Measurements from ENCODE around the gene NAA30. TPM values are rescaled to one million over a fixed set of nuclear protein-coding genes. Genes with fewer than 3 reads are reported as not detected.

NAA30 gene
- total and polyA plus RNA-seq, 2 of the 8 experiments (the other 6 are each of a cell fraction or from before 2014, with no cell fraction given) = 4.2 to 21.9 TPM

DNA sequence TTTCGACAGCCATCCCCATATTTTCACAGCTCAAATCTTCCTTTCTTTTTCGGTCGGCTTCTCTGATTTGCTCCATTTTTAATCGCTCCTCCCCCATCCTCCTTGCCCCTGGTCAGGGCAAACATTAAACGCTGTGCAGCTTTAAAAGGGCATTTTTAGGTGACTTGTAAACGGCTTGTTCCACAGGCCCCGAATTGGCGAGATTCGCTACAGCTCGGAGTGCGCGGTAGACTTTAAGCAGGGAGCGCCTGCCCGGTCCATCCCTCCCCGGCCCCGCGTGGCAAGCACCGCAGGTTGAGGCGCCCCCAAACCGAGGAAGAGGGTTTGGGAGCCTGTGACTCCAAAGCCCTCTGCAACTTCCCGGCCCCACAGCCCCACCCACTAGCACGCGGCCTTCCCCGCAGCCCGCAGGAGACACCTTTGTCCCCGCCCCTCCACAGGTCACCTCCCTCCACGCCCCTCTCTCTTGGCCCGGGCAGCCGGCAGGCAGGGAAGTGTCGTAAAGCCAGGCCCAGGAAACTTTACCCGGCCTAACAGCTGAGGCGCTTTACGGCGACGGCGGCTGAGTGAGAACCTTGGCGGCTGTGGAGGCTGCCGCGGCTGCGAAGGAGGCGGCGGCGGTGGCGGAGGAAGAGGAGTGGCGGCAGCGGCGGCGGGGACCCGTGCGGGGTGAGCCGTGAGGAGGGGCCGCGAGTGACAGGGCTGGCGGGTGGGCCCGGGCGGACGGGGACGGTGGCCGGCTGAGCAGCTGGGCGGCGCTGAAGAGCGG lies at the start of gene NAA30 (continued):
- TF ChIP-seq GABPA (IDR thresholded peaks at IDR 0.05; ENCODE audit: borderline replicate concordance, insufficient read depth, low read length) (no peak), FOSL1 (IDR thresholded peaks at IDR 0.05; ENCODE audit: insufficient read depth, low read depth, low read length) (no peak), SUZ12 (IDR thresholded peaks at IDR 0.05; ENCODE audit: low read length) (no peak), TAF1 (IDR thresholded peaks at IDR 0.05; ENCODE audit: low read depth, low read length) (peak; percentile 74; the same call in 1 of the 2 replicates), SRF (IDR thresholded peaks at IDR 0.05; ENCODE audit: low read depth, low read length) (no peak), ASH2L (IDR thresholded peaks at IDR 0.05; ENCODE audit: low read length) (peak; percentile 50), JUN (IDR thresholded peaks at IDR 0.05; ENCODE audit: low read depth, low read length) (no peak), SIRT6 (IDR thresholded peaks at IDR 0.05; ENCODE audit: low read length) (no peak), RFX5 (IDR thresholded peaks at IDR 0.05; ENCODE audit: borderline replicate concordance, low read depth, low read length) (no peak), CHD1 (IDR thresholded peaks at IDR 0.05; ENCODE audit: low read depth, low read length) (no peak), EGR1 (IDR thresholded peaks at IDR 0.05; ENCODE audit: borderline replicate concordance, low read depth, low read length) (no peak), RXRA (IDR thresholded peaks at IDR 0.05; ENCODE audit: insufficient read depth, low read depth, low read length) (no peak), EP300 (IDR thresholded peaks at IDR 0.05; ENCODE audit: borderline replicate concordance in 1 of 2, low read depth in 2 of 2, low read length in 2 of 2) (no peak), CREB1 (IDR thresholded peaks at IDR 0.05) (no peak; the same call in 1 of the 2 replicates), TEAD4 (IDR thresholded peaks at IDR 0.05; ENCODE audit: low read depth, low read length) (no peak), BRCA1 (IDR thresholded peaks at IDR 0.05; ENCODE audit: low read depth, low read length) (no peak), JUND (IDR thresholded peaks at IDR 0.05; ENCODE audit: low read length) (no peak), SP4 (IDR thresholded peaks at IDR 0.05; ENCODE audit: low read length) (no peak), PHF8 (conservative IDR thresholded peaks at IDR 0.05; ENCODE audit: low read depth, low read length) (peak; percentile 53), SP1 (IDR thresholded peaks at IDR 0.05; ENCODE audit: low read depth, low read length) (no peak), POLR2AphosphoS5 (IDR thresholded peaks at IDR 0.05; ENCODE audit: low read depth, low read length) (no peak; the same call in 1 of the 2 replicates), KDM4A (IDR thresholded peaks at IDR 0.05; ENCODE audit: low read depth, low read length, severe bottlenecking) (no peak)
- TF ChIP-seq, protein P1, sequence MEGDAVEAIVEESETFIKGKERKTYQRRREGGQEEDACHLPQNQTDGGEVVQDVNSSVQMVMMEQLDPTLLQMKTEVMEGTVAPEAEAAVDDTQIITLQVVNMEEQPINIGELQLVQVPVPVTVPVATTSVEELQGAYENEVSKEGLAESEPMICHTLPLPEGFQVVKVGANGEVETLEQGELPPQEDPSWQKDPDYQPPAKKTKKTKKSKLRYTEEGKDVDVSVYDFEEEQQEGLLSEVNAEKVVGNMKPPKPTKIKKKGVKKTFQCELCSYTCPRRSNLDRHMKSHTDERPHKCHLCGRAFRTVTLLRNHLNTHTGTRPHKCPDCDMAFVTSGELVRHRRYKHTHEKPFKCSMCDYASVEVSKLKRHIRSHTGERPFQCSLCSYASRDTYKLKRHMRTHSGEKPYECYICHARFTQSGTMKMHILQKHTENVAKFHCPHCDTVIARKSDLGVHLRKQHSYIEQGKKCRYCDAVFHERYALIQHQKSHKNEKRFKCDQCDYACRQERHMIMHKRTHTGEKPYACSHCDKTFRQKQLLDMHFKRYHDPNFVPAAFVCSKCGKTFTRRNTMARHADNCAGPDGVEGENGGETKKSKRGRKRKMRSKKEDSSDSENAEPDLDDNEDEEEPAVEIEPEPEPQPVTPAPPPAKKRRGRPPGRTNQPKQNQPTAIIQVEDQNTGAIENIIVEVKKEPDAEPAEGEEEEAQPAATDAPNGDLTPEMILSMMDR (IDR thresholded peaks at IDR 0.05; ENCODE audit: control extremely low read depth in 1 of 3, insufficient read depth in 1 of 3, low read depth in 1 of 3, low read length in 3 of 3) = peak in 1 of 3 experiments; percentile 6; a peak in 1 of 4 replicates

Measured in H1 (cell line).